IPS-18c (cell line): Measurements from ENCODE around the gene SCAPER.
"Not testable (repeated sequence)": the region's sequence is repeated elsewhere in the genome, so short reads cannot be mapped to it uniquely, and the experiment has no call there.

Source experiments
- H3K4me3 ChIP-seq: 2 replicates; pipeline ENCODE4 v1.7.0; 2013; ENCODE audit warnings: low read depth, mild to moderate bottlenecking, low read length, moderate library complexity; ENCODE audit not compliant: insufficient read depth
- H3K9me3 ChIP-seq: one replicate; pipeline ENCODE4 v1.6.1; 2013; ENCODE audit warnings: mild to moderate bottlenecking, low read length, moderate library complexity; ENCODE audit not compliant: control insufficient read depth, insufficient read depth

SCAPER gene

GRCh38 chr15:76823303-76823702, 81.8 kb downstream of the SCAPER start:
- H3K9me3 ChIP-seq: peaks cover 4% of the 10 kb centered on the region
- H3K4me3 ChIP-seq: no peak overlapping the region

GRCh38 chr15:76818926-76819325, 86.2 kb downstream of the SCAPER start:
- not testable (repeated sequence) for H3K4me3 ChIP-seq, H3K9me3 ChIP-seq

- H3K4me3 ChIP-seq: no peak overlapping the region
- H3K9me3 ChIP-seq: peaks cover 4% of the 10 kb centered on the region
These were observed 89.7 kb downstream of the SCAPER start for GRCh38 chr15:76815421-76815820.

- Histone ChIP-seq H3K9me3 (no peaks in the 10 kb centered on the region), H3K4me3 (no peak overlapping the region)
These were observed 92.8 kb downstream of the SCAPER start for GRCh38 chr15:76812381-76812780.

GRCh38 chr15:76809412-76810103, 95.6 kb downstream of the SCAPER start:
- H3K4me3 ChIP-seq: no peak overlapping the region
- H3K9me3 ChIP-seq: no peaks in the 10 kb centered on the region

GRCh38 chr15:76803049-76803571, 102.0 kb downstream of the SCAPER start:
- H3K4me3 ChIP-seq: no peak overlapping the region
- no peaks in the 10 kb centered on the region for H3K9me3 ChIP-seq

GRCh38 chr15:76802411-76802810, 102.7 kb downstream of the SCAPER start:
- Histone ChIP-seq H3K9me3 (no peaks in the 10 kb centered on the region), H3K4me3 (no peak overlapping the region)

- Histone ChIP-seq H3K4me3 (no peak overlapping the region), H3K9me3 (no peaks in the 10 kb centered on the region)
These were observed 105.4 kb downstream of the SCAPER start for GRCh38 chr15:76799760-76800159.

GRCh38 chr15:76795217-76795616, 109.9 kb downstream of the SCAPER start:
- Histone ChIP-seq H3K4me3 (no peak overlapping the region), H3K9me3 (no peaks in the 10 kb centered on the region)

- Histone ChIP-seq H3K9me3 (no peaks in the 10 kb centered on the region), H3K4me3 (no peak overlapping the region)
These were observed 112.0 kb downstream of the SCAPER start for GRCh38 chr15:76793162-76793561.

GRCh38 chr15:76791511-76791910, 113.6 kb downstream of the SCAPER start:
- no peak overlapping the region for H3K4me3 ChIP-seq
- H3K9me3 ChIP-seq: no peaks in the 10 kb centered on the region

- Histone ChIP-seq H3K9me3 (no peaks in the 10 kb centered on the region), H3K4me3 (no peak overlapping the region)
These were observed 117.9 kb downstream of the SCAPER start for GRCh38 chr15:76787273-76787672.

- no peak overlapping the region for H3K4me3 ChIP-seq
- H3K9me3 ChIP-seq: no peaks in the 10 kb centered on the region
These were observed 128.2 kb downstream of the SCAPER start for GRCh38 chr15:76776969-76777368.

- Histone ChIP-seq H3K4me3 (no peak overlapping the region), H3K9me3 (no peaks in the 10 kb centered on the region)
These were observed 128.7 kb downstream of the SCAPER start for GRCh38 chr15:76776480-76776879.

GRCh38 chr15:76773234-76773633, 131.9 kb downstream of the SCAPER start:
- H3K4me3 ChIP-seq: no peak overlapping the region
- H3K9me3 ChIP-seq: no peaks in the 10 kb centered on the region

GRCh38 chr15:76772776-76773175, 132.4 kb downstream of the SCAPER start:
- H3K4me3 ChIP-seq: no peak overlapping the region
- no peaks in the 10 kb centered on the region for H3K9me3 ChIP-seq

GRCh38 chr15:76764004-76764403, 141.1 kb downstream of the SCAPER start:
- Histone ChIP-seq H3K9me3 (no peaks in the 10 kb centered on the region), H3K4me3 (no peak overlapping the region)

GRCh38 chr15:76763554-76763953, 141.6 kb downstream of the SCAPER start:
- Histone ChIP-seq H3K4me3 (no peak overlapping the region), H3K9me3 (no peaks in the 10 kb centered on the region)

GRCh38 chr15:76756381-76756780, 148.8 kb downstream of the SCAPER start:
- no peaks in the 10 kb centered on the region for H3K9me3 ChIP-seq
- no peak overlapping the region for H3K4me3 ChIP-seq
